Activated gamma-delta T cell (primary cell): ENCODE measurements around the gene SDK2.

Source experiments
- DNase-seq: peaks from one replicate; lab custom pipeline; 2025; lab: John Stamatoyannopoulos, UW

SDK2 gene

GRCh38 chr17:73419051-73419450 is 225.2 kb downstream of the SDK2 start:
- DNase-seq = no peak

GRCh38 chr17:73415782-73416181 is 228.5 kb downstream of the SDK2 start:
- DNase-seq = no peak

DNA sequence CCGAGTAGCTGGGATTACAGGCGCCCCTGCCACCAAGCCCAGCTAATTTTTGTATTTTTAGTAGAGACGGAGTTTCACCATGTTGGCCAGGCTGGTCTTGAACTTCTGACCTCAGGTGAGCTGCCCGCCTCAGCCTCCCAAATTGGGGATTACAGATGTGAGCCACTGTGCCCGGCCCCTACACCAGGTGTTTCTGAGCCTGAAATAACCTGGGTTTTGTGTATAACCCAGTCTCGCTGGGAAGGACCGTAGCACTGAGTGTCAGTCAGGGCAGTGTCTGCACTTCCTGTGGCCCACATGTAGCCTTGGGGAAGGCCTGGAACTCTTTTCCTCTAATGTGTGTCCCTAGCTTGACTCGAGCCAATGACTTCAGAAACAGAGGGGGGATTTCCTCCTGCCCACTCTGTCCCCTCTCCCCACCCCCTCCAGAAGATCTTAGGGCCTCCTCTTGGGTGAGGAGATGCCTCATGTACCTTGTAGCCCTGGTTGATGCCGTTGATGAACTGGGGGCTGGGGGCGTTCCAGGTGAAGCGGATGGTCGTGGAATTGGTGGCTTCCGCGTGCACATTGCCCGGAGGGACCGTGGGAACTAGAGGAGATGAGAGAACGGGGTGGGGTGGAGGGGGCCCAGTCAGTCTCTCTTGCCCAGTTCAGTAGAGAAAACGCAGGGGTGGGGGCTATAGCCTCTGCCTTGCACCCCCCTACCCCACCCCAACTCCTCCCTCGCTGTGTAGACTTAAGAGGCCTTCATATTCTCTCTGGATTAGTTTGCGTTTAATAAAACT is 229.9 kb downstream of the SDK2 start:
- DNase-seq = no peak

DNA sequence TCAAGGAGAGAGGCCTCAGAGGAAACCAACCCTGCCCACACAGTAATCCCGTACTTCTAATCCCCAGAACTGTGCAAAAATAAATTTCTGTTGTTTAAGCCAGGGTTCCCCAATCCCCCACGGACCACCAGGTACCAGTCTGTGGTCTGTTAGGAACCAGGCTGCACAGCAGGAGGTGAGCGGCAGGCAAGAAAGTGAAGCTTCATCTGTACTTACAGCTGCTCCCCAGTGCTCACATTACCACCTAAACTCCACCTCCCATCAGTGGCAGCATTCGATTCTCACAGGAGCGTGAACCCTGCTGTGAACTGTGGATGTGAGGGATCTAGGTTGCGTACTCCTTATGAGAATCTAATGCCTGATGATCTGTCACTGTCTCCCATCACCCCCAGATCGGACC is 231.3 kb downstream of the SDK2 start:
- DNase-seq = no peak

DNA sequence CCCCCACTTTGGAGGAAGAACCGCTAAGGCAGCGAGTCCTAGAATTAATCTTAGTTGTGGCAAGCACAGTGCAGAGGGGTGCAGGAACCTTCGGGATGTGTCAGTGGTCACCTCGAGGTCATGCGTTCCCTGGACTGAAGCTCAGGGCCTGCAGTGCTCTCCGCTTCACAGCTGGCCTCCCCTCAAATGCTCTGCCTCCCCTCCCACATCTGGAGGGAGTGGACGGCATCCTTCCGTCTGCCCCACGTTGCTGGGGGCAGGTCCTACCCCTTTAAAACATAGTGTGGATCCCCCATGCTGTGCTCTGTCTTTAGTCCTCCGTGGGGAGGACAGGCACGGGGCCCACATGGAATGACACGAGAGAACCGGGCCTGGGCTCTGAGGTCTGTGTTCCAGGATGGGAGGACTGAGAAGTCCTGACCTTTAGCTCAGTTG is 232.9 kb downstream of the SDK2 start:
- DNase-seq = no peak

- no peak for DNase-seq
Observed at GRCh38 chr17:73410586-73411312, 233.5 kb downstream of the SDK2 start.

DNA sequence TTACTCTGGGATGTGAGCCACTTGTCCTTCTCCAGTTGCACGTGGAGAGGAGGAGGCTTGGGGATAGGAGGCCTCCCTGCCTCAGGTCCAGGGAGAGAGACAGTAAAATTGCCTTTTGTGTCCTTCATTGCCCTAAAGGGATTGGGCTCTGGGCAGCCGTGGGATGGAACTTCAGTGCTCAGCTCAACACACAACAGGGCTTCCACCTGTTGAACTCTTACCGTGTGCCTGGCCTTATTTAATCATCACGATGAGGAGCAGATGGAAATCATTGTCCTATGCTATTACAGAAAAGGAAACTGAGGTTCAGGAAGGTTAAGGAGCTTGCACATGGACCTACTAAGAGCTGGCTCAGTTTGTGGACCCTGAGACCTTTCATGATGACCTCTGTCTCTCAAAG is 240.0 kb downstream of the SDK2 start:
- no peak for DNase-seq

- no peak for DNase-seq
Observed at GRCh38 chr17:73402466-73402865, 241.8 kb downstream of the SDK2 start.

- no peak for DNase-seq
Observed at GRCh38 chr17:73401911-73402310, 242.3 kb downstream of the SDK2 start.

GRCh38 chr17:73400915-73401545 is 243.2 kb downstream of the SDK2 start:
- no peak for DNase-seq

DNA sequence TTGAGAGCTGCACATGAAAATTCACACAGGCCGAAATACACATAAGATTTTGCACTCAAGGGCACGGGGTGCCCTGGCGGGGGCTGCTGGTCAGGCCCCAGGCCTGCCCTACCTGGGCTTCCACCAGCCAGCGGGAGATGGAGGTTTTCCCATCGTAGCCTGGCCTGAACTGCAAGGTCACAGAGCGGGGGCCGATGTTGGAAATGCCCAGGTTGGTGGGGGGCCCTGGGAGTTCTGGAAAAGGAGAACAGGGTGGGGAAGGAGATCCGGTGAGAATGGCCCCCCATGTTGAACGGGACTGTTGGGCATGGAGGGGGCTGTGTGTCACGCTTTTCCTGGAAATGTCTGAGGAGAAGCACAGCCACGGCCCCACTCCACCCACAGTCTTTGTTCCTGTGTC is 245.2 kb downstream of the SDK2 start:
- DNase-seq = no peak

- DNase-seq = no peak
Observed at GRCh38 chr17:73397856-73398540, 246.2 kb downstream of the SDK2 start.

- no peak for DNase-seq
Observed at GRCh38 chr17:73397278-73397826, 246.9 kb downstream of the SDK2 start.

DNA sequence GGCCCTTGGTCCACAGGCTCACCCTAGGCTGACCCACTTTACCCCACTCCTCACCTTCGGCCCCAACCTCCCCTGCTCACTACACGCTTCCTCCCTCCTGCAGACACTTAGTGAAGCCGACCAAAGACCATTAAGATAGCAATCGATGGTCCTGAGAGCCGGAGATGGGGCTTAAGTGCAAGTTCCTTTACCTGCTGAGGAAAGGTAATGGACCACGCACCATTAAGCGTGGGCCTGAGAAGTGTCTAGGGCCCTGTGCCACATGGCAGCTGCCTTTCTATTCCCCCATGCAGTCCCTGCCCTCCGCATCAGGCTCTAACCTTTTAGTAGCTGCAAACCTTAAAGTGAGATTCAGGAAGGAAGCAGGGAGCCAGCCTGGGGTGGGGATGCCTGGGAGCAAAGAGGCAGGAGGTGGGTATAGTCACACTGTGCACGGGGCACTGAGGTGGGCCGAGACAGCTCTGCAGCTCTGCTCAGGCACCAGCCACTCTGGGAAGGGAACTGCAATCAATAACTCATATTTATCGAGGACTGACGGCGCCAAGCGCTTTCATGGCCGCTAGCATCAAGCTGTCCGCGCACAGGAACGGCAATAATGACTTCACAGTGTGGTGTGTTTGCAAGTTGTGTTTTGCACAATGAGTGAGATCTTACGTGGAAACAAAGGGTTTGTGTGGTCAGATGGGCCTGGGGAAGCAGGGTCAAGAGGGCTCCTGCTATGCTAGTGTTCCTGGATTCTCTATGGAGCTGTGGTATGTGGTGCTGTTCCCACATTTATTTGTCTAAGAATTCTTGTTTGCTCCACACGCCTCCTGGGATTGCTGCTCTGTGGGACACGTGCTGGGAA is 247.6 kb downstream of the SDK2 start:
- DNase-seq = no peak

- no peak for DNase-seq
Observed at GRCh38 chr17:73394512-73395450, 249.5 kb downstream of the SDK2 start.

DNA sequence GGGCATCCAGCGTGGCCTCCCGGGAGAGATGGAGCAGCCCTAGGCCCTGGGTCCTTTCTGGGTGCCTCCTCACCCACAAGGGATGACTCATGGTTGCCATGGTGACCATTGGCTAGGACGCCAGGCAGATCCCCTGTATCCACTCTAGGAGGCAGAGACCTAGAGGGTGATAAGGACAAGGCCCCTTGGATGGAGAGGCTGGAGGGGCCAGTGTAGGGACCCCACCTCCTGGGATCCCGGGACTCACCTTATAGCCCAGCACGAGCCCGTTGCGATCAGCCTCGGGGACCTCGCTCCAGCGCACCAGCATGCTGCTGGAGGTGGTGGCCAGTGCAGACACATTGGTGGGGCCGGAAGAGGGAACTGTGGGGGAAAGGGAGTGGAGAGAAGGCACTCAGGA is 250.3 kb downstream of the SDK2 start:
- no peak for DNase-seq

- no peak for DNase-seq
Observed at GRCh38 chr17:73393381-73393780, 250.9 kb downstream of the SDK2 start.

DNA sequence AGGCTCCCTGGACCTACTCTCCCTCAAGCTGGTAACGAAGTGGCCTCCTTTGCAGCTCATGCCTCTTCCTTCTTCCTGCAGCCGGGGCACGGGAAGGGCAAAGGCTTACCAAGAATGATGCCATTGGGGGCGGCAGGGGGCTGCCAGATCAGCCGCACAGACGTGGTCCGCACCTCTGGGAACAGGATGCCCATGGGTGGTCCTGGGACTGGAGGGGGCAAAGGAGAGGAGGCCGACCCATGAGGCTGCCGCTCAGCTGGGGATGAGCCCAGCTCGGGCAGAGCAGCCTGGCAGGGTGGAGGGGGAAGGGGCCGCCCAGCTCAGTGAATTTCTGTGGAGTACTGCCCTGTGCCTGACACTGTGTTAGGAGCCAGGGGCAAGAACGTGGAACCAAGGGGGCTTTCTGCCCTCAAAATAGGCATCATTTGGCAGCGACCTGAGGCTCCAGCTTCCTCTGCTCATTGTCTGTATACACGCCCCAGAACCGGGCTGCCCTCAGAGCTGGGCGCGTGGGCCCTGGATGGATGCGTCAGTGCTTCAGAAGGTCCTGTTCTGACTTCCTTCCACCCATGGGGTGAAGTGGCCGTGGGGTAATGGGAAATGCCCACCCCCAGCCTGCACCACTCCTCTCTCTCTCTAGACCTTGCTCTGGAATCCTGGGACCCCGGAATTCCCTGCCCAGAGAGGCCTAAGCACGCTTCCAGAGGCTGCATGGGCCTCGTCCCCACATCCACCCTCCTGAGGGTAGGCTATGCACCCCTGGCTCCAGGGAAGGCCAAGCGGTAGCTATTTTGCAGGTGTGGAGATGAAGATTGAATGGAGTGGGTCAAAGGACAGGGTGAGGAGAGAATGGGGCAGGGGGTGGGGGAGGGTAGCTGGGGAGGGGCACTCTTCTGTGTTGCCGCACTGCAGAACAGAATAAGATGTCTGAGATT is 252.6 kb downstream of the SDK2 start:
- no peak for DNase-seq

GRCh38 chr17:73390851-73391250 is 253.4 kb downstream of the SDK2 start:
- no peak for DNase-seq
